ENCODE results near the gene NUCB2.
"Not testable (repeated sequence)": the region's sequence is repeated elsewhere in the genome, so short reads cannot be mapped to it uniquely, and the experiment has no call there.

Gene NUCB2

DNA sequence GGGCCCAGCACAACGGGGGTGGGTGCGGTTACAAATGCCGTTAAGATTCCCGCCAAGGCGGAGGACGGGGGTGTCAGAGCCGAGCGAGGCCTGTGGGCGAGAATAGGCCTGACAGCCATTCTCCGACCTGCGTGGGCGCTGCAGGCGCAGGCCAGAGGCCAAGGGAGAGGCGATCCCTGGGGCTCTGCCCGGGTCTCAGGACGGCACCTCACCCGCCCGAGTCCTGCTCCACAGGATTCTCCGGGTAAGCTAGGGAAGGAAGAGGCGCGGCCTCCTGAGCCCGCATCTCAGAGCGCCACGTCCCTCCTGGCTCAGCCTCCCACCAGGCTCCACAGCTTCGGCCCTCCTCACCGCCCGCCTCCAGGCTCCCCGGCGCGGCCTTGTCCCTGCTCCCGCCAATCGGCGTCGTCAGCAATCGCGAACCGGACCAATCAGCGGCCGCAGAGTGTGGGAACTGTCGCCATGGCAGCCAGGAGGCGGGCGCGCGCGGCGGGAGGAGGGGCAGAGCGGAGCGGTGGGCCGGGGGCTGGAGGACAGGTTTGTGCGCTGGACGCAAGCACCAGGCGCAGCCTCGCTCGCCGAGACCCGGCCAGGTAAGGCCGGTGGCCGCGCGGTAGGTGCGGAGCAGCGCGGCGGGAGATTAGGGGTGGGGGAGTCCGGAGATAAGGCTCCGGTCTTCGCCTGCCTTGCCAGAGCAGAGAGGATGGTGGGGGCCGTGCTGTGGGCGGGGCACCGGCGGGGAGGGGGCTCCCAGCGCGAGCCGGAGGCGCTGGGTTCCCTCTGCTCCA lies at the start of gene NUCB2:
NUCB2 (plus strand) TSS at position 504 of the 788 bp plus-strand sequence. CDS start 18,585 bp downstream, outside the sequence.
- peak; percentile 94 for DNase-seq

GRCh38 chr11:17228186-17228925 lies 48.2 kb upstream of the NUCB2 start:
- not testable (repeated sequence) for DNase-seq

- no peak for DNase-seq
These were observed 46.9 kb upstream of the NUCB2 start for GRCh38 chr11:17229481-17230152.

GRCh38 chr11:17230867-17231851 lies 45.4 kb upstream of the NUCB2 start:
- no peak for DNase-seq

GRCh38 chr11:17233101-17233500 lies 43.4 kb upstream of the NUCB2 start:
- no peak for DNase-seq

- DNase-seq, result no peak
These were observed 38.2 kb upstream of the NUCB2 start for GRCh38 chr11:17238377-17238776.

GRCh38 chr11:17239927-17240326 lies 36.6 kb upstream of the NUCB2 start:
- DNase-seq, result not testable (repeated sequence)

DNA sequence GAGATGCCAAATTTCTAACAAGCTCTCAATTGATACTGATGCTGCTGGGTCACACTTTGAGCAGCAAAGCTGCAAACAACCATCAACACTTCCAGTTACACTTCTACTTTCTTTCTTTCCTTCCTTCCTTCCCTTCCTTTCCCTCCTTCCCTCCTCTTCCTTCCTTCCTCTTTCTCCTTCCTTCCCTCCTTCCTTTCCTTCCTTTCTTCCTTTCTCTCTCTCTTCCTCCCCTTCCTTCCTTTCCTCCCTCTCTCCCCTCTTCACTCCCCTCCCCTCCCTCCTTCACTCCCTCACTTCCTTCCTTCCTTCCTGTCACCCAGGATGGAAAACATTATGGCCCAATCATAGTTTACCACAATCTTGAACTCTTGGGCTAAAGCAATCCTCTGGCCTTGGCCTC lies 35.8 kb upstream of the NUCB2 start:
- DNase-seq, result no peak

GRCh38 chr11:17242954-17243353 lies 33.6 kb upstream of the NUCB2 start:
- not testable (repeated sequence) for DNase-seq

DNA sequence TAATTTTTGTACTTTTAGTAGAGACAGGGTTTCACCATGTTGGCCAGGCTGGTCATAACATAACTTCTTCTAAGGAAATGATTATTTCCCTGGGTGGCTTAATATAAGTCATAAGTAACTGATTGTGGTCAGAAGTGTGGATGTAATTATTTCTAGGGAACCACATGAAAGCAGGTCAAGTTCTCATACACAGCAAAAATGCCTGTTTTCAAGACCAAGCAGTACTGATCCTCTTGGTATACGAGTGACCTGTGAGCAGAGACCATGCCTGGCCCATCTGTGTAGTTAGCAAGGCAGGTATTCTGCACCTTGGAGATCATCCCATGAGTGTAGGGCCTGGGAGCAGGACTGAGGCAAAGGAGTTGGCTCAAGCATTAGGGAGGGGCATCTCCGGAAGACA lies 32.5 kb upstream of the NUCB2 start:
- no peak for DNase-seq

DNA sequence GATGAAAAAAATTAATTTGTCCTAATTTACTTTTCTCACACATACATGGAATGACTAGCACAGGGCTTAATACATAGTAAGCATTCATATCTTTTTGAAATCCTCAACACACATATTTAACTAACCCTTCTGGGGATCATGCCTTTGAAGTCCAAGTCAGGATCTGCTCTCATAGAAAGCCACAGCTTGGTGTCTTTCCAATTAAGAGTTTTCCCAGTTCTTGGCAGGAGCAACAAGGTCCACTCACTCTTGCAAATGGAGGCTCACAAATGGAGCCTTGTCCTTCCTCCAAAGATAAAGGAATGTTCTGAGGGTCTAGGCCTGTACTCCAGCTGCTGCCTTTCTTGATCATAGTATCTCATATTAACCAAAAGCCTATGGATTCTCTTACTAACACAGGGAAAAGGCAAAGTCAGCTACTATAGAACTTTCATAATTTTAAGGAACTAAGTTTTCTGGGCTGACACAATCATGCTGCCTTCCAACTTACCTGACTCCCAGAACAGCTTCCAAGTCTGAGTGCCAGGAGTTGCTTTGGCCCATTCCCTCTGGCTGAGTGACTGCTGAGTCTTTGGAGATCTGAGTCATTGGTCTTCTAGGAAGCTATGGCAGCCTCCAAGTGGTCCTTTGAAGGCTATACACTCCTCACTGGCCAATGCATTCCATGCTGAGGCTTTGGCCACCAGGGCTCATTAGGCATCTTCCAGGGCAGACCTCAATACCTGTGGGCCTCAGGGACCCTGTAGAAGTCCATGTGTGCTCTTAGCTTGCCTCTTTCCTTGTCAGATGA lies 25.8 kb upstream of the NUCB2 start:
- no peak for DNase-seq

DNA sequence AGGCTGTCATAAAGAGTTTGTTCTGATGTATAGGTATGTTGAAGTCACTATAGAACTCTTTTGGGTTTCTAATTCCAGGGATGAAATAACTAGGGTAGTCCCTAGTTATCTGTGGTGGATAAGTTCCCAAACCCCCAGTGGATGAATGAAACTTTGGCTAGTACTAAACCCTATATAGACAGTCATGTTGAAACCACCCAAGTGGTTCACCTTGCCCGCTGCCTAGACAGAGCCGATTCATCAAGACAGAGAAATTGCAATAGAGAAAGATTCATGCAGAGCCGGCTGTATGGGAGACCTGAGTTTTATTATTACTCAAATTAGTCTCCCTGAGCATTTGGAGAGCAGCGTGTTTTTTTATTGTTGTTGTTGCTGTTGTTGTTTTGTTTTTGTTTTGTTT lies 23.8 kb upstream of the NUCB2 start:
- DNase-seq, result no peak

GRCh38 chr11:17256512-17256911 lies 20.0 kb upstream of the NUCB2 start:
- DNase-seq, result no peak

- no peak for DNase-seq
These were observed 19.3 kb upstream of the NUCB2 start for GRCh38 chr11:17257196-17257595.

DNA sequence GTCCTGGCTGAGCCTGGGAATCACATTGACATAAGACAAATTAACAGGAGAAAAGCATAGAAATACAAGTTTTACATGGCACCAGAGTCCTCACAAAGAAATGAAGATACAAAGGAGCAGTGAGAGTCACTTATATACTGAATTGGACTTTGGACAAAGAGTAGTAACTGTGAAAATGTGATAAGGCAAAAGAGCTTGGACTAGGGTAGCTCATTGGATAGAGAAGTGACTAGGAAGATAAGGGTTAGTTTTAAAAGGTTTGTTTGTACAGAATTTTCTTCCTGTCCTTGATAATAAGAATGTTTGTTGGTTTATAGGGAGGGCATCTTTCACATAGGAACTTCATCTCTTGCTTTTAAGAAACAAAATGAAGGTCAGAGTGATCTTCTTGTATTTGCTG lies 17.9 kb upstream of the NUCB2 start:
- no peak for DNase-seq

DNA sequence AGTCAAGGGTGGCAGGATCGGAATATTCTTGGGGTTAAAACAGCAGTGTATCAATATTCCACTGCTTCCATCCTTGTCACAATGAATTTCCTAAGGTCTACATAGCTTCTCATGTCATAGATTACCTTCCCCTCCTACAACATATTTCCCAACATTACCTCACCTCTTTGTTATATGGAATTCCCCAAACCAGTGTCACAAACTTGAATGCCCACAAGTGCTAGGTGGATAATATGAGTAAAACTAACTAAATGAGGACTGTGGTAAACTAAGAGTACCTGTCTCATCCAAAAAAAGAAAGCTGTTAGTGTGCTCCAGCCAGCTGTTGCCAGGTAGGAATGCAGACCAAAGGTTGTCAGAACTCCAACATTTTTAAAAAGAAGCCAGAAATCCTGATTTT lies 17.0 kb upstream of the NUCB2 start:
- DNase-seq, result no peak

- DNase-seq, result no peak
These were observed 16.5 kb upstream of the NUCB2 start for GRCh38 chr11:17260020-17260419.

- no peak for DNase-seq
These were observed 12.8 kb upstream of the NUCB2 start for GRCh38 chr11:17263769-17264168.

DNA sequence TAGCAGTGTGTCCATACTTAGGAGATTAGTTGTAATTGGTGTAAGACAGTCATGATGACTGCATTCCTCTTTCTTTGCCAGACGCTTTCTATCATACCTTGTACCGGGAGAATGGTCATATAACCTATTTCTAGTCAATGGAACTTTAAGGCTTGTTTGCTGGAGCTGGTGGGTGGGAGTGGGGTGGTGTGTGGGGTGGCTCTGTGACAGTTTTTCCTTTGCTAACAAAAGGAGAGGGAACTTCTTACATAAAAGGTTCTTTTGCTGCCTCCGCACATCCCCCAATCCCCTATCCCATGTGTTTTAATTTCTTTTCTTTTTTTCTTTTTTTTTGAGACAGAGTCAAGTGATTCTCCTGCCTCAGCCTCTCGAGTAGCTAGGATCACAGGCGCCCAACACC lies 9.8 kb upstream of the NUCB2 start:
- no peak for DNase-seq

- DNase-seq, result no peak
These were observed 9.0 kb upstream of the NUCB2 start for GRCh38 chr11:17267576-17267975.

DNA sequence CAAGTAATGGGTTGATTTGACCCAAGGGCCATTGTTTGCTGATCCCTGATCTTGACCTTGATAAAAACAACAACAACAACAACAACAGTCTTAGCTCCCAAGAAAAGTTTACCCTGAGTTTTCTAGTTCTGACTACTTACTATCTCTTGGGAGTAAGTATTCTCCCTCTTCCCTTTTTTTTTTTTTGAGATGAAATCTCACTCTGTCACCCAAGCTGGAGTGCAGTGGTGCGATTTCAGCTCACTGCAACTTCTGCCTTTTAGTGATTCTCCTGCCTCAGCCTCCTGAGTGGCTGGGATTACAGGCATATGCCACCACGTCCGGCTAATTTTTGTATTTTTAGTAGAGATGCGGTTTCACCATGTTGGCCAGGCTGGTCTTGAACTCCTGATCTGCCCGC lies 8.0 kb upstream of the NUCB2 start:
- not testable (repeated sequence) for DNase-seq

DNA sequence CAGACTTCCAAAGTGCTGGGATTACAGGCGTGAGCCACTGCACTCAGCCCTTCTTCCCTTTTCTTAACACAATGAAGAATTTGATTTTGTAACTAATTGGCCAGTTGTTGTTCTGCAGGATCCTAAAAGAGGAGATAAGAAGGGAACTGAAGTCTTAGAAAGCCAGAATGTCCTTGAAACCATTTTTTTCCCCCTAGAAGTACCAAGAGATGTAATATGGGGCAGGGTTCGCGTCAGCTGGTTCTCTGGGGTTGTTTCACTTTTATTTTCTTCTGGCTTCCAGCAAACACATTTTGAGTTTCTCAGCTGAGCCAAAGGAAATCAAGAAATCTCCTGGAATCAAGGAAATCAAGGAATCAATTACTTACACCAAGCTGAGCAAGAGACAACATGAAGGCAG lies 7.6 kb upstream of the NUCB2 start:
- no peak for DNase-seq

Measured in CD4-positive, alpha-beta T cell treated with Interleukin-15 for 1 hour (primary cell).